CD14-positive monocyte (primary cell): ENCODE measurements around the gene TAS2R42. TPM values are rescaled to one million over a fixed set of nuclear protein-coding genes. Genes with fewer than 3 reads are reported as not detected.

ENCODE experiments used
- DNase-seq, 3 donors: peaks; one replicate each; pipeline ENCODE4 v3.0.0-alpha.2; 2011 to 2022
- H2AFZ ChIP-seq: 2 replicates; pipeline ENCODE4 v1.6.0; 2012; ENCODE audit warnings: mild to moderate bottlenecking, low read depth, low read length, inconsistent platforms; ENCODE audit not compliant: insufficient read depth, poor library complexity, severe bottlenecking
- H3K27ac ChIP-seq, 2 donors: 1 replicate in 1 of 2; 2 replicates in 1 of 2; pipeline ENCODE4 v1.5.1; 2012 to 2013; ENCODE audit warnings: low read length in 2 of 2, control low read depth in 1 of 2, inconsistent platforms in 1 of 2, low read depth in 1 of 2, mild to moderate bottlenecking in 1 of 2
- H3K27me3 ChIP-seq, 2 donors: one replicate each; pipeline versions ENCODE4 v1.6.0 to v1.6.1; 2011 to 2013; ENCODE audit warnings: low read length in 2 of 2; ENCODE audit not compliant: control insufficient read depth in 2 of 2, insufficient read depth in 2 of 2
- H3K36me3 ChIP-seq, 2 donors: replicated peaks in 1 of 2; 1 replicate in 1 of 2; 2 replicates in 1 of 2; pipeline versions ENCODE4 v1.5.1 to v1.6.1; 2012 to 2013; ENCODE audit warnings: low read length in 2 of 2, control low read depth in 1 of 2, inconsistent platforms in 1 of 2, mild to moderate bottlenecking in 1 of 2; ENCODE audit not compliant: insufficient read depth in 2 of 2, control insufficient read depth in 1 of 2
- H3K4me1 ChIP-seq, 2 donors: 1 replicate in 1 of 2; 2 replicates in 1 of 2; pipeline versions ENCODE4 v1.5.1 to v1.6.1; 2012 to 2013; ENCODE audit warnings: low read length in 2 of 2, control low read depth in 1 of 2, inconsistent platforms in 1 of 2, mild to moderate bottlenecking in 1 of 2, moderate library complexity in 1 of 2; ENCODE audit not compliant: insufficient read depth in 2 of 2, control insufficient read depth in 1 of 2
- H3K4me2 ChIP-seq: replicated peaks from 2 replicates; pipeline ENCODE3; 2012; ENCODE audit warnings: low read length, moderate library complexity, mild to moderate bottlenecking; ENCODE audit not compliant: poor library complexity, severe bottlenecking; ENCODE audit errors: extremely low read depth
- H3K4me3 ChIP-seq, 3 experiments: fragments of 200-600 bp in 1 of 3; sonication (generic) in 1 of 3; replicated peaks in 1 of 3; 1 replicate in 2 of 3; 2 replicates in 1 of 3; pipeline ENCODE4 v1.5.1; 2011 to 2013; ENCODE audit warnings: low read length in 3 of 3, mild to moderate bottlenecking in 3 of 3, control low read depth in 2 of 3, low read depth in 2 of 3, inconsistent platforms in 1 of 3, moderate library complexity in 1 of 3
- H3K79me2 ChIP-seq: 2 replicates; pipeline ENCODE4 v1.6.0; 2012; ENCODE audit warnings: mild to moderate bottlenecking, control low read depth, inconsistent platforms, low read length, moderate library complexity; ENCODE audit not compliant: insufficient read depth
- H3K9ac ChIP-seq: 2 replicates; pipeline ENCODE4 v1.6.0; 2017; ENCODE audit warnings: low read length, mild to moderate bottlenecking; ENCODE audit not compliant: insufficient read depth, poor library complexity, severe bottlenecking
- H3K9me3 ChIP-seq, 2 donors: replicated peaks in 1 of 2; 1 replicate in 1 of 2; 2 replicates in 1 of 2; pipeline versions ENCODE4 v1.5.1 to v1.6.1; 2012 to 2013; ENCODE audit warnings: low read length in 2 of 2, control low read depth in 1 of 2; ENCODE audit not compliant: control insufficient read depth in 1 of 2, insufficient read depth in 1 of 2
- H4K20me1 ChIP-seq: 2 replicates; pipeline ENCODE4 v1.6.0; 2012; ENCODE audit warnings: mild to moderate bottlenecking, low read length, control low read depth, moderate library complexity; ENCODE audit not compliant: insufficient read depth
- H3K27ac Mint-ChIP-seq, 7 donors: one replicate each; pipeline ENCODE4 v1.8.0; 2020; ENCODE audit warnings: mild to moderate bottlenecking in 7 of 7, mixed read lengths in 7 of 7, moderate library complexity in 6 of 7, inconsistent platforms in 2 of 7
- H3K27me3 Mint-ChIP-seq, 3 donors: one replicate each; pipeline ENCODE4 v1.8.0; 2021 to 2022; ENCODE audit warnings: low read depth in 3 of 3, mild to moderate bottlenecking in 3 of 3, mixed read lengths in 3 of 3, moderate library complexity in 3 of 3, inconsistent platforms in 1 of 3
- H3K36me3 Mint-ChIP-seq, 2 donors: one replicate each; pipeline ENCODE4 v1.8.0; 2020; ENCODE audit warnings: mixed read lengths in 2 of 2, inconsistent platforms in 1 of 2, mild to moderate bottlenecking in 1 of 2
- H3K4me1 Mint-ChIP-seq: one replicate; pipeline ENCODE4 v1.8.0; 2020; ENCODE audit warnings: mild to moderate bottlenecking, mixed read lengths
- H3K4me3 Mint-ChIP-seq, 2 donors: one replicate each; pipeline ENCODE4 v1.8.0; 2020; ENCODE audit warnings: mild to moderate bottlenecking in 2 of 2, mixed read lengths in 2 of 2, moderate library complexity in 1 of 2
- H3K9me3 Mint-ChIP-seq, 7 donors: one replicate each; pipeline ENCODE4 v1.8.0; 2020 to 2022; ENCODE audit warnings: mixed read lengths in 7 of 7, mild to moderate bottlenecking in 6 of 7, moderate library complexity in 6 of 7, inconsistent platforms in 2 of 7
- CTCF ChIP-seq: fragments of 200-600 bp; IDR thresholded peaks from one replicate; pipeline ENCODE4 v1.8.0; 2022; ENCODE audit warnings: antibody characterized with exemption, mild to moderate bottlenecking
- WGBS: methylation state at CpG from one replicate; pipeline ENCODE4 v1.1.5; 2013; ENCODE audit warnings: missing lambda C conversion rate; ENCODE audit not compliant: insufficient coverage; 5-methylcytosine and 5-hydroxymethylcytosine counted together
- intact Hi-C, 2 donors: fragments of 100-400 bp; cut with micrococcal nuclease; formaldehyde crosslinking; loops; one replicate each; pipeline versions ENCODE4 v1.15.0 to v1.15.1; 2023
- polyA plus RNA-seq, 3 donors: library from polyadenylated mRNA; depleted of rRNA in 1 of 3; unstranded in 2 of 3; stranded (reverse) in 1 of 3; fragments of 300-500 nt in 2 of 3; fragments of >200 nt in 1 of 3; fragmentation: Illumina TruSeq in 2 of 3; gene quantifications; 1 replicate in 2 of 3; 2 replicates in 1 of 3; pipeline ENCODE4 v1.2.3, GENCODE V29; 2012 to 2021

Gene TAS2R42
- polyA plus RNA-seq, 3 donors = not detected

DNA sequence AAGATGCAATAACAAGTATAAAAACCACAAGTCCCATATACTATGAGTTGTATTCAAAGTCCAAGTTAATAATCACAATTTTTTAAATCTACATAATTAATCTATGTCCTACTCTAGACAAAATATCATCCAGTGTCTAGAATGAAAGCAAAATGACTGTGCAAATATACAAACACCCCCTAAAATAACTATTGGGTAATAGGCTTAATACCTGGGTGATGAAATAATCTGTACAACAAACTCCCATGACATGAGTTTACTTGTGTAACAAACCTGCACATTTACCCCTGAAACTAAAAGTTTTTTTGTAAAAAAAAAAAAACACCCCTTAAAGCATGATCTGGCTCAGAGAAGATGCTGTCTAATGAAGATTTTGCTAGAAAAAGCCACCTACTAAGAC, 4.2 kb downstream of the TAS2R42 start:
- Histone ChIP-seq H3K9ac (no peak overlapping the region), H3K4me1 (no peaks in the 10 kb centered on the region), H3K9me3 (no peaks in the 10 kb centered on the region), H3K27me3 (no peaks in the 10 kb centered on the region), H3K4me3 (no peak overlapping the region), H3K79me2 (no peaks in the 10 kb centered on the region), H3K27ac (no peak overlapping the region), H3K36me3 (no peaks in the 10 kb centered on the region), H2AFZ (no peak overlapping the region), H4K20me1 (no peaks in the 10 kb centered on the region), H3K4me2 (no peak overlapping the region)
- Mint-ChIP-seq H3K4me3 (no peak overlapping the region), H3K4me1 (no peaks in the 10 kb centered on the region), H3K36me3 (no peaks in the 10 kb centered on the region), H3K27me3 (peaks cover 0 to 3% (median 0%) of the 10 kb centered on the region in 3 donors), H3K9me3 (no peaks in the 10 kb centered on the region), H3K27ac (no peak overlapping the region)
- TF ChIP-seq CTCF = no peak
- DNase-seq = no peak
- intact Hi-C loops = no loop called here

DNA sequence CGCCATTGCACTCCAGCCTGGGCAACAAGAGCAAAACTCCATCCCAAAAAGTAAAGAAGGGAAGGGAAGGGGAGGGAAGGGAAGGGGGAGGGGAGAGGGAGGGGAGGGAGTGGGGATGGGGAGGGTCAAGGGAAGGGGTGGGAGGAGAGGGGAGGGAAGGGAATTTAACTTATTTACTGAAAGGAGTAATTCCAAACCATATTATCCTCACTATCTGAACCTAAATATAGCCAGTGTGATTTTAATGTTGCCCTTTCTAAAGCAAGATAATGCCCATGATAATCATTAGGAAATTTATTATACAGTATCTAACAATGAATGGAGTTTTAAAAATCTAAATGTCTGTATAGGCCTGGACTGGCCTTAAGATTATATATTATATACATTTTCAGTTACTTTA, 8.5 kb downstream of the TAS2R42 start:
- no peak overlapping the region for H3K4me3 Mint-ChIP-seq
- no peaks in the 10 kb centered on the region for H3K9me3 Mint-ChIP-seq

More for the DNA sequence above, 8.5 kb downstream of the TAS2R42 start:
- H2AFZ ChIP-seq = no peak overlapping the region
- no peaks in the 10 kb centered on the region for H4K20me1 ChIP-seq
- H3K4me3 ChIP-seq = no peak overlapping the region
- no peaks in the 10 kb centered on the region for H3K27me3 Mint-ChIP-seq
- peaks cover 12% of the 10 kb centered on the region for H3K79me2 ChIP-seq
- intact Hi-C loops = no loop called here
- H3K27ac Mint-ChIP-seq = no peak overlapping the region
- H3K27ac ChIP-seq = no peak overlapping the region
- TF ChIP-seq CTCF = no peak
- H3K36me3 ChIP-seq = peaks cover 0 to 2% of the 10 kb centered on the region in 2 donors
- no peaks in the 10 kb centered on the region for H3K4me1 ChIP-seq
- no peak for DNase-seq
- peaks cover 4 to 6% of the 10 kb centered on the region in 2 donors for H3K36me3 Mint-ChIP-seq
- no peak overlapping the region for H3K4me2 ChIP-seq
- no peak overlapping the region for H3K9ac ChIP-seq
- H3K4me1 Mint-ChIP-seq = no peaks in the 10 kb centered on the region
- H3K27me3 ChIP-seq = no peaks in the 10 kb centered on the region
- no CpG with 5 or more reads among the region's 1 CpG for WGBS
- no peaks in the 10 kb centered on the region for H3K9me3 ChIP-seq
